ENCODE data around the gene ATP1B3.

ATP1B3 gene

DNA sequence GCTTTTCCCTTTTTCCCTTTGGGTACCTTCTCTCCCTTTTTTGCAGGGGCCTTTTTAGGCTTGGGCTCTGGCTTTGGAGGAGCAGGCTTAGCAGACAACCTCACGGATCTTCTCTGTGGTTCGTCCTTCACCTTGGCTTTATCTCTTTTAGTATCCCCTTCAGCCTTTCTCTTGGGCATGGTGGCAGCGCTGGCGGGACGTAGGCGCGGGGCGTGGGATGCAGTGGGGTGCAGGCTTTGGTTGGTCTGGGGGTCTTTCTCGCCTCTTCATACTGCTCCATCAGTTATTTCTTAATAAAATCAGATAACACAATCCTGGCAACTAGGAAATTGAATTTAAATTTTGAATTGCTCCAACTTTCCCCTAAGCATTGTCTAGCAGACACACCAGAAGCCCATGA is 11.3 kb upstream of the ATP1B3 start:
- DNase-seq (ENCODE audit: low read depth): no peak
- TF ChIP-seq CTCF (IDR thresholded peaks at IDR 0.05; ENCODE audit: insufficient read depth, low read depth, low read length, missing control alignments): no peak
- no peak overlapping the region for H3K4me3 ChIP-seq (ENCODE audit: low read depth, low read length)

GRCh38 chr3:141870091-141870687 is 6.3 kb upstream of the ATP1B3 start:
- no peak for DNase-seq (ENCODE audit: low read depth)
- no peak for TF ChIP-seq CTCF (IDR thresholded peaks at IDR 0.05; ENCODE audit: insufficient read depth, low read depth, low read length, missing control alignments)

DNA sequence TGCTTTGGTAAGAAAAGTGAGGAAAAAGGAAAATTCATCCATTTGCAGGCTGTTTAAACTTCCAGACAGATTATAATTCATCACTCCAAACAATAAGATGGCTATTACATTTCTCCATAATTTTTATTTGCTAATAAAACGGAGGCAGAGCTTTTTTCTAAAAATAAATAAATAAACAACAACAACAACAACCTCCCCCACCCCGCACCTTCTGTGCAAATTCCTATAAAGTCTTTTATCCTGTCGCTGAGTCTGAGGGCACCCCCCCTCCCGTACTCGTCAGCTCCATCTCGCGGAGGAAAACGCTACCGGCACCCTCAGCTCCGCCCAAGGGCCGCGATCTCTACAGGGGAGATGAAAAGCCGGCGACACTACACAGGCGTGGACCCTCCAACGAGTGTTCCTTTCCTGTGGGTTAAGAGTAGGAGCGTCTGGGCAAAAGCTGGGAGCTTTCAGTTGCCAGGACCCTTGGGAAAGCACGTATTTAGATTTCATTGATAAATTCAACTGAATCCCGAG is 1.0 kb upstream of the ATP1B3 start:
- H3K4me3 ChIP-seq (ENCODE audit: low read depth, low read length): peak overlapping the region; percentile 83
- DNase-seq (ENCODE audit: low read depth): peak; percentile 86
- peak; percentile 79 for TF ChIP-seq CTCF (IDR thresholded peaks at IDR 0.05; ENCODE audit: insufficient read depth, low read depth, low read length, missing control alignments)

More at GRCh38 chr3:141870091-141870687, 6.3 kb upstream of the ATP1B3 start:
- H3K4me3 ChIP-seq (ENCODE audit: low read depth, low read length): no peak overlapping the region

GRCh38 chr3:141875893-141876380 is 506 bp upstream of the ATP1B3 start:
- DNase-seq (ENCODE audit: low read depth): no peak
- TF ChIP-seq CTCF (IDR thresholded peaks at IDR 0.05; ENCODE audit: insufficient read depth, low read depth, low read length, missing control alignments): no peak
- peak overlapping the region; percentile 83 for H3K4me3 ChIP-seq (ENCODE audit: low read depth, low read length)

DNA sequence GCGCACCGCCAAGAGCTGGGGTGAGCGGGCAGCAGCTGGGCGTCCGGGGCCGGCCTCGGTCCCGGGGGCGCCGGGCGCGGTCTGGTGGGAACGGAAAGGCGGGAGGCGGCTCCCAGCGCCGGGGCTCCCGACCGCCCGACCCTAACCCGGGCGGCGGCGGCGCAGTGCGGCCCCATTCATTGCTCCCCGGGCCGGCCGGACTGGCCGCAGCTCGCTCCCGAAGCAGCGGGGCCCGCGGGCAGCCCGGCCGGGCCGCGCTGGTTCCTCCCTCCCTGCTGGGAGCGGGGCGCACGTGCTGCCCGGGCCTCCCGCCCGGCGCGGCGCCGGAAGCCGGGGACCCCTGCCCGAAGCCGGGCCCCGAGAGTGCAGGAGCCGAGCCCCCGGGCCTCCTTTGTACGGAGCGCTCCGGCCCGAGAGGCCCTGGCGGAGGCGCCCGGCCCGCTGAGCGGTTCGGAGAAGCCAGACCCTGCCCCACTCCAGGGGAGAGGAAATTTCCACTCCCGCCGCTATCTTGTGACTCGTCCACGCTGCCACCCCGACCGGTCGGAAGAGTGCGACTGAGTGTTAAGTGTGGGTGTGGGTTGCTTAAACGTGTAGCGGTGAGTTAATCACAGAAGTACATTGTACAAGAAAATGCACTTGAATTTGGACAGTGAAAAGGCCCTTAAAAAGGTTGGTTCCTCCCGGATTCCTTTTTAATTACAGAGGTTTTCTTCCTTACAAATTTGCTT is 613 bp downstream of the ATP1B3 start:
- DNase-seq (ENCODE audit: low read depth): peak; percentile 64

GRCh38 chr3:141877911-141878310 is 1.5 kb downstream of the ATP1B3 start:
- peak overlapping the region; percentile 94 for H3K4me3 ChIP-seq (ENCODE audit: low read depth, low read length)
- no peak for TF ChIP-seq CTCF (IDR thresholded peaks at IDR 0.05; ENCODE audit: insufficient read depth, low read depth, low read length, missing control alignments)
- DNase-seq (ENCODE audit: low read depth): peak; percentile 38

More for the DNA sequence above, 613 bp downstream of the ATP1B3 start:
- TF ChIP-seq CTCF (IDR thresholded peaks at IDR 0.05; ENCODE audit: insufficient read depth, low read depth, low read length, missing control alignments): no peak
- H3K4me3 ChIP-seq (ENCODE audit: low read depth, low read length): peak overlapping the region; percentile 94
